ENCODE measurements around the gene LHB.
A peak's percentile ranks its signal among the peaks of the same experiment; 100 is the strongest.

The LHB gene

GRCh38 chr19:48985711-48986110 lies 31.2 kb downstream of the LHB start:
- no peak for DNase-seq (ENCODE audit: low read depth, low spot score)

GRCh38 chr19:48982280-48982679 lies 34.6 kb downstream of the LHB start:
- DNase-seq (ENCODE audit: low read depth, low spot score), result no peak

GRCh38 chr19:48977061-48977460 lies 39.8 kb downstream of the LHB start:
- no peak for DNase-seq (ENCODE audit: low read depth, low spot score)

- no peak for DNase-seq (ENCODE audit: low read depth, low spot score)
Measured at GRCh38 chr19:48975947-48976847, 40.7 kb downstream of the LHB start.

DNA sequence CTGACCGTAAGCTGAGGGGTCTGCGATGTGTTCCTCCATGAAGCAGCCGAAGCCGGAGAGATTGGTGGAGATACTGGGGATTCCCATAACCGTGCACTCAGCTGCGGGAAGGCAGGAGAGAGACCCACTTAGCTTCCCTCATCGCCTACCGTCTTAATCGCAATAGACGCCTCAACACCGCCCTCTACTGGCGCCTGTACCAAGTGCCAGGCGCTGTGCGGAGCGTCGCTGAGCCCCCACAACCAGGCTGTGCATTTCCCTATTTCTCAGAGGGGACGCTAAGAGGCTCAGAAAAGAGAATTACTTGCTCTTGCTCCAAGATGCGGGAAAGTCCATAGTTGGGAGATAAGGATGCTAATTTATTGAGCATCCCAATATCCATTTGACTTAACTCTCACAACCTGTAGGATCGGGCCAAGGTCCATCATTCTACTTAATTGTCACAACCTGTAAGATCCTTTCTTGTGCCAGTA lies 45.9 kb downstream of the LHB start:
- peak; percentile 90 for DNase-seq (ENCODE audit: low read depth, low spot score)

- DNase-seq (ENCODE audit: low read depth, low spot score), result no peak
Measured at GRCh38 chr19:48970139-48970766, 46.6 kb downstream of the LHB start.

DNA sequence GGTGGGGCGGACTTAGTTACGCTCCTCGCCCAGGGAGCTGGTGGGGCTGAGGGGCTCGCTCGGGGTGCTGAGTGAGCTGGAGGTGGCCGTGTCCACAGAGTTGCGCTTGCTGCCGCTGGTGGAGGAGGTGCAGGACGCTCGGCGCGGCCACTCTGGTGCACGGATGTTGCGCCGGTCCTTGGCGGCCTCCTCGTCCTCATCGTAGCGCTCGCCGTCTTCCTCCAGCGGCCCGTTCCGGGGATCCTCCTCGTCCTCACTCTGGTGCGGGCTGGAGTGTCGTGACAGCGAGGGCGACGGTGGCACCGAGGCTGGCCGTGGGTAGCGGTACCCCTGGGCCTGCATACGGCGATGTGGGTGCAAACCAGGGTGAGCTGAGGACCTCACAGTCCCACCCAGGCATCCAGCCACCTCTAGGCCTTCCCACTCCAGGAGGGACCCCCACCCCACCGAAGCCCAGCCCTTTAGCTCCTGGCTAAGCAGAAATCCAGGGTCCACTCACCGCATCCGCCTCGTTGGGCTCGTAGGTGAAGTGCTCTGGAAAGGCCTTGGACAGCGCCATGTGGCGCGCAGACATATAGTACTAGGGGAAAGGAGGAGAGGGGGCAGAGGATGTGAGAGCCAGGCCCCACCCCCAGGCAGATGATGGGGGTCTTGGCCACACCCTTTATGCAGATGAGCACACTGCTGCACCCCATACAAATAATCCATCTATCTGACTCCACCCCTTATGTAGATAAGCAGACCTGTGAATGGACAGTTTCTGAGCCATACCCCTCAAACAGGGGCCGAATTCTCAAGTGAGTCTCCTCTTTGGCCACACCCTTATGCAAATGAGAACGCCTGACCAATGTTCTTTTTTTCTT lies 47.4 kb downstream of the LHB start:
- no peak for DNase-seq (ENCODE audit: low read depth, low spot score)

DNA sequence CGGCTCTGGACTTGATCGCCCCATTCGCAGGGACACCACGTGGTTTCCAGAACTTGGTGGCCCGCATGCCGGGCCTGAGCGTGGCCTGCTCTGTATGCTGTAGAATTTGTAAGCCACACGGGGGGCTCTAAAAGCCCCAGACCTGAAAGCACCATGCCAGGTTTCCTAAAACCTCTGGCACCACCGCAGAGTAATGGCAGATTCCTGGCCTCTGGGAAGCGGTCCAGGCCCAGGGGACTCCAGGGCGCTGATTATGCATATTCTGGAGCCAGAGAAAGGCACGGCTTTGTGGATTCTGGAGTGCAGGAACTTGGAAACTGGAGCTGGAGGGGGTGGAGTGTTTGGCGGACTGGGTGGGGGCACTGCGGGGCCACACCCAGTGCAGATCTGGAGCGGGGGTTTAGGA lies 48.1 kb downstream of the LHB start:
- peak; percentile 22 for DNase-seq (ENCODE audit: low read depth, low spot score)

GRCh38 chr19:48968179-48968661 lies 48.7 kb downstream of the LHB start:
- DNase-seq (ENCODE audit: low read depth, low spot score), result peak; percentile 8

DNA sequence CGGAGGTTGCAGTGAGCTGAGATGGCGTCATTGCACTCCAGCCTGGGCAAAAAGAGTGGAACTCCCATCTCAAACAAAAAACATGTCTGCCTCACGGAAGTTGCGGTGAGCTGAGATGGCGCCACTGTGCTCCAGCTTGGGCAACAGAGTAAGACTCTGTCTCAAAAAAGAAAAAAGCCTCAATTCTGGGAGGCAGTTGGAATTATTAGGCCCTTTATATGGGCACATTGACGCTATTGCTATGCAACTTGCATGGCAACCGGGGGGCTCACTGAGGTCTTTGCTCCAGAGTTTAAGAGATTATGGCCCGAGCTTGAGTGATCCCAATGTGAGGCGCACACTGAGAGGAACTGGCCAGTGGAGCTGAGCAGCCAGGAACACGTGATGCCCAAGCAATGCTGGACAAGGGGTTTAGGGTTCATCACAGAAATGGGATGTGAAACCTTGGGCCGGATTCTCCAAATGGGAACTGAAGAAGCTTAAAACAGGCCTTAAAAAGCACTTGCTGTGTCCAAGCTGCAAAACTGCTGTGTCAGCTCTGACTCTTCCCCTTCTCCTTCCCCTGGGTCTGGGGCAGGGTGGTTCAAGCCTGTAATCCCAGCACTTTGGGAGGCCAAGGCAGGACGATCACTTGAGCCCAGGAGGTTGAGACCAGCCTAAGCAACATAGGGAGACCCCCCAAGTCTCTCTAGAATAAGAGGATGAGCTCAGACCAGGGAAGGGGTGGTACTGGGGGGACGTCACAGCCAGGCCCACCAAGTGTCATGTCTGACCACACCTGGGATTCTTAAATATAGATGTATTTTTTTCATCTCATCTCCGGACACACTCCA lies 49.3 kb downstream of the LHB start:
- peak; percentile 9 for DNase-seq (ENCODE audit: low read depth, low spot score)

DNA sequence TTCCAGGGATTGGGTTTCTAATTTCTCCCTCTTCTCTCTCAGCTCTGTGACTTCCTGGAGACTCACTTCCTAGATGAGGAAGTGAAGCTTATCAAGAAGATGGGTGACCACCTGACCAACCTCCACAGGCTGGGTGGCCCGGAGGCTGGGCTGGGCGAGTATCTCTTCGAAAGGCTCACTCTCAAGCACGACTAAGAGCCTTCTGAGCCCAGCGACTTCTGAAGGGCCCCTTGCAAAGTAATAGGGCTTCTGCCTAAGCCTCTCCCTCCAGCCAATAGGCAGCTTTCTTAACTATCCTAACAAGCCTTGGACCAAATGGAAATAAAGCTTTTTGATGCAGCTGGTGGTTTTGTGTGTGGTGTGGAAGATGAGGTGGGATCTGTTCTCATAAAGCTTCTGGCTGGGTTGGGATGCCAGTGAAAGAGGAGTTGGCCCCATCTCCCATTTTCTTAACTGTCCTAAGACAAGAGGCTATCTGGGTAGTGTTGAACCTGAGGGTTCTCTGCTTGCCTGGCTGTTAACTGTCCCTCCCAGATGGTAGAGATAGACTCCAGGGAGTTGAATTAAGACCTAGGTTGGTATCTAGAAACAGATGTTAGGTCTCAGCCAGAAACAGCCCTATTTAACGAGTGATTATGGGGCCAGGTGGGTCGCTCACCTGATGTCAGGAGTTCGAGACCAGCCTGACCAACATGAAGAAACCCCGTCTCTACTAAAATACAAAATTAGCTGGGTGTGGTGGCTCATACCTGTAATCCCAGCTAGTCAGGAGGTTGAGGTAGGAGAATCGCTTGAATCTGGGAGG lies 50.1 kb downstream of the LHB start:
- DNase-seq (ENCODE audit: low read depth, low spot score), result no peak

Data from astrocyte of the hippocampus (primary cell).